IPS-20b (cell line): ENCODE results near the gene PTPN2.

Source experiments
- H3K27ac ChIP-seq: one replicate; pipeline ENCODE4 v1.5.1; 2013; ENCODE audit warnings: low read length
- H3K27me3 ChIP-seq: 2 replicates; pipeline ENCODE4 v1.6.1; 2013; ENCODE audit warnings: mild to moderate bottlenecking, low read length, inconsistent platforms; ENCODE audit not compliant: insufficient read depth
- H3K36me3 ChIP-seq: 2 replicates; pipeline ENCODE4 v1.6.1; 2013; ENCODE audit warnings: low read depth, mild to moderate bottlenecking, inconsistent platforms, low read length, moderate library complexity; ENCODE audit not compliant: insufficient read depth
- H3K4me1 ChIP-seq: 2 replicates; pipeline ENCODE4 v1.6.1; 2013; ENCODE audit warnings: mild to moderate bottlenecking, control low read depth, inconsistent platforms, low read length, moderate library complexity; ENCODE audit not compliant: insufficient read depth
- H3K4me3 ChIP-seq: 2 replicates; pipeline ENCODE4 v1.5.1; 2013; ENCODE audit warnings: mild to moderate bottlenecking, low read length, inconsistent platforms
- H3K9ac ChIP-seq: 2 replicates; pipeline ENCODE4 v1.6.1; 2013; ENCODE audit warnings: low read depth, mild to moderate bottlenecking, inconsistent platforms, low read length, moderate library complexity
- H3K9me3 ChIP-seq: 2 replicates; pipeline ENCODE4 v1.6.1; 2013; ENCODE audit warnings: mild to moderate bottlenecking, low read depth, low read length, inconsistent platforms; ENCODE audit not compliant: insufficient read depth

Gene PTPN2

DNA sequence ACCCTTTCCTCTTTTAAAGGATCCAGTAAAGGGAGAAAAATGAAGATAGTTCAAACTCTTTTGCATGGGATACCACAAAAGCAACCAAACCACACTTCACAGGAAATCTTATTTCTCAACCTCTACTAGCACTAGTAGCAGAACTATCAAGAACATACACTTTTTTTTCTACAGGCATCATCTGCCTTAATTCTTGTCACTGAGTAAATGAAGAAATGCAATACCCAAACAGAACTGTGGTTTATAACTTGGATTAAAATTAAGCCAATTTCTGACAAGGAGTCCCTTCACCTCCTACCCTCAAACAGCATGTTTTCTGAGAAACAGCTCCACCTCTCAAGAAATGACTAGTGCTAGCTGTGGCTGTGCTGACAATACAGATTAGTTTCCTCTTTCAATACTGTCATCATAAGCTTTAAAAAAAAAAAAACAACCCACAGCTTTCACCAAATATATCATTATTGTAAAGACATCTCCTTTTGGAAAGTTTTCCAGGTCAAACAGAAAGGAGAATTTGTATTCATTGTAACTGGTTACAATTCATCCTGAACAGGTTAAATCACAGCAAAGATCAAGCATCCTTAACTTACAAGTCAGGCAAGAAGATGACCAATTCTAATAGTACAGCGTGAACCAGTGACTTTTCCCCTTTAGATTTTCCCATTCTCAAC, 44.4 kb downstream of the PTPN2 start:
- H3K9me3 ChIP-seq: no peaks in the 10 kb centered on the region
- peaks cover 11% of the 10 kb centered on the region for H3K36me3 ChIP-seq
- peaks cover 26% of the 10 kb centered on the region for H3K4me1 ChIP-seq
- no peak overlapping the region for H3K4me3 ChIP-seq
- no peak overlapping the region for H3K9ac ChIP-seq
- no peak overlapping the region for H3K27ac ChIP-seq
- no peaks in the 10 kb centered on the region for H3K27me3 ChIP-seq

- no peak overlapping the region for H3K4me3 ChIP-seq
- peaks cover 11% of the 10 kb centered on the region for H3K36me3 ChIP-seq
- H3K9ac ChIP-seq: no peak overlapping the region
- no peaks in the 10 kb centered on the region for H3K27me3 ChIP-seq
- no peaks in the 10 kb centered on the region for H3K9me3 ChIP-seq
- no peak overlapping the region for H3K27ac ChIP-seq
- peaks cover 26% of the 10 kb centered on the region for H3K4me1 ChIP-seq
These were observed 44.9 kb downstream of the PTPN2 start for GRCh38 chr18:12839057-12839525.

DNA sequence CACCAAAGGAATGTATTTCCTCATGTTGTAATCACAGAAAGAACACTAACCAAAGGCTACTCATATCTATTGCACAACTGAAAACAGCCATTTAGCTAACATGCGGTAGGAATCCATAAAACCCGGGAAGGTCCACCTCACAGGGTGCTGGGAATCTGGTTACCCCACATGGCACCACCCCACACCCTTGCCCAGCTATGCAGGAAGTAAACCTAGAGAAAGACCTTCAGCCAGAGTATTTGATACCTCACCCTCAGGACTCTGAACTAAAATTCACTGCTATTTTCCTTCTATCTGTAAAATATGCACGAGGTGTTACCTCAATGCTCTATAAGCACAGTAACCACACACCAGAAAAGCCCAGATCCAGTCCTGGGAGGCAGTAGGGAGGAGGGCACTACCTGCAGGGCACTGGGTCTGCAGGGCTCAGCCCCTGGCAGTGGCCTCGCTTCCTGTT, 45.8 kb downstream of the PTPN2 start:
- Histone ChIP-seq H3K36me3 (peaks cover 11% of the 10 kb centered on the region), H3K27me3 (no peaks in the 10 kb centered on the region), H3K9ac (no peak overlapping the region), H3K9me3 (no peaks in the 10 kb centered on the region), H3K27ac (no peak overlapping the region), H3K4me3 (no peak overlapping the region), H3K4me1 (peaks cover 21% of the 10 kb centered on the region)

DNA sequence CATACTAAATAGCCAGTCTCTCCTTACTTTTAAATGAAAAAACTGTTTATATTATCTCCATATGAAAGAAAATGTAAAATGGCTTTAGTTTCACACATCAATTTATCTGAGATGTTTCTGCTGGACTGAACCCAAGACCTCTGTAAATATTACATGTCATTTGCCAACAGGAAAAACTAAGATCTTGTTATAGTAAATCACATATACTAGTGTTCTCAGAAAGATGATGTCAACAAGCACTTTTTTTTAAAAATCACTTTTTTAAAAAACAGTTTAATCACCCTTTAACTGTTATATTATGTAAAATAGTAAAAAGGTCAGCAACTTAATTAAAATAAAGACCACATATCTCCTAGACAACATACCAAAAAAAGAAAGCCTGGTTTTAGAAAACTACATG, 46.3 kb downstream of the PTPN2 start:
- no peak overlapping the region for H3K9ac ChIP-seq
- no peak overlapping the region for H3K27ac ChIP-seq
- H3K4me3 ChIP-seq: no peak overlapping the region
- peaks cover 11% of the 10 kb centered on the region for H3K36me3 ChIP-seq
- no peaks in the 10 kb centered on the region for H3K27me3 ChIP-seq
- no peaks in the 10 kb centered on the region for H3K9me3 ChIP-seq
- H3K4me1 ChIP-seq: peaks cover 19% of the 10 kb centered on the region

DNA sequence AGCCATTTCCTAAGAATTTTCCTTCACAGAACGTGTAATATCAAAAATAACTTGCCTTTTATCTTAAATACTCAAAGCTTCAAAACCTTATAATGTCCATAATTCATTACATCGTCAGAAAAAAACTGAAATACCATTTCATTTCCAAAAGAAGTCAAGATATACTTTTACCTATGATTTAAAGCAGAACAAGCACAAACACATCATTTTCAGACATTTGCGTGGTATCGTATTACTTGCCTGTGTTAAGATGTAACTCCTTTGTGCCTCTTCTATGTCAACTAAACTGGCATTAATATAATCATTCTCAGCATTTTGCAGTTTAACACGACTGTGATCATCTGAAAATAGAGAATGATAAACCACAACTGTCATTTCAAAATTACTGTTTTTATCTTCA, 47.5 kb downstream of the PTPN2 start:
- H3K36me3 ChIP-seq: peaks cover 11% of the 10 kb centered on the region
- no peak overlapping the region for H3K4me3 ChIP-seq
- H3K4me1 ChIP-seq: peaks cover 17% of the 10 kb centered on the region
- H3K9me3 ChIP-seq: no peaks in the 10 kb centered on the region
- H3K27me3 ChIP-seq: no peaks in the 10 kb centered on the region
- H3K27ac ChIP-seq: no peak overlapping the region
- H3K9ac ChIP-seq: no peak overlapping the region

DNA sequence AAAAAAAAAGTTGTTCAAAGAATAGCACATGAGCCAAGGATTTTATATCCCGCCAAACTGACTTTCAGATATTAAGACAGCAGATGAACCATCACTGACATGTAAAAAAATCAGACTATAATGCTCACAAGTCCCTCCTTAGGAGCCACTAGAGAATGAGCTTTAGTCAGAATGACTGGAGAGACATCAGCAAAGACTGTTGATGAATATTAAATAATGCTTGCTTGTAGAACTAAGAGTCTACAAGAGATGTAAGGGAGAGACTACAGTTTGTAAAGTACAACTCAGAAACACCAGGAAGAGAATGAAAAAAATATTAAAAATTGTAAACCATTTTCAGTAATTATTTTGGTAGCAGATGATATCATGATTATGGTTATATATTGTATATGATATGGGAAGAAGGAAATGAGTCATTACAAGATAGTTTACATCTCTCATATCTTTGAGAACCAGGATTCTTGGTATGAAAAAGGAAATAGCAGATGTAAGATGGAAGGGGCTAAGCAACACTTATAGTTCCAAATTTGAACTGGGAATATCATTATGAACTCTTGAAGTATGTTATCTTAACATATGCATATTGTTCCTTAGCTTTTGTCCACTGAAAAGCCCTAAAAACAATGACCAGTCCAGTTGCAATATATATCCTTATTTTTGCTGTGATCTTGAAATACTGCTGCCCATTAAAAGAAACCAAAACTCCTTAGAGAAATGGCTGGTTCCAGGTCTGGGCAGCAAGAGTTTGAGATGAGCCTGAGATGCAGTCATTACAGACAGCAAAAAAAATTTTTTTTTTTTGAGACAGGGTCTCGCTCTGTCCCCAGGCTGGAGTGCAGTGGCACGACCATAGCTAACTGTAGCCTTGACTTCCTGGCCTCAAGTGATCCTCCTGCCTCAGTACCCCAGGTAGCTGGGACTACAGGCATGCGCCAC, 55.7 kb downstream of the PTPN2 start:
- Histone ChIP-seq H3K27ac (no peak overlapping the region), H3K4me1 (no peaks in the 10 kb centered on the region), H3K9ac (no peak overlapping the region), H3K27me3 (no peaks in the 10 kb centered on the region), H3K36me3 (peaks cover 53% of the 10 kb centered on the region), H3K4me3 (no peak overlapping the region), H3K9me3 (no peaks in the 10 kb centered on the region; the same call in 1 of the 2 replicates)

- Histone ChIP-seq H3K36me3 (peaks cover 53% of the 10 kb centered on the region), H3K9me3 (no peaks in the 10 kb centered on the region; the same call in 1 of the 2 replicates), H3K27ac (no peak overlapping the region), H3K4me1 (no peaks in the 10 kb centered on the region), H3K27me3 (no peaks in the 10 kb centered on the region), H3K4me3 (no peak overlapping the region), H3K9ac (no peak overlapping the region)
These were observed 56.4 kb downstream of the PTPN2 start for GRCh38 chr18:12827588-12827987.

DNA sequence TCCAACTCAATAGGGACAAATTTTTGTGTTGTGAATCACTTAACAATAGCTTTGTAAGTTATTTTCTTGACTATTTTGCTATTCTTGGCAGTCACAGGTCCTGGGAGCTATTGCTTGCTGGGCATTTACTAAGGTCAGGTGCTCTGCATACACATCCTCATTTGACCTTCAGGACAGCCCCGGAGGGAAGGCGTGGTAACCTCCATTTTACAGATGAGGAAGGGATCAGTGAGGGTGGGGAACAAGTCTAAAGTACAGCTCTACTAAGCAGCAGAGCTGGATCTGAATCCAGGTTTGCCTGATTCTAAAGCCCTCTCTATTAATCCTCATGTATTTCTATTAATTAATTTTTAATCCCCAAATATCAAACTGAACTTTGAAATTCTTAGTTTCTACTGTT, 58.8 kb downstream of the PTPN2 start:
- no peak overlapping the region for H3K27ac ChIP-seq
- peaks cover 42% of the 10 kb centered on the region for H3K36me3 ChIP-seq

GRCh38 chr18:12823892-12824291, 60.1 kb downstream of the PTPN2 start:
- no peaks in the 10 kb centered on the region for H3K27me3 ChIP-seq
- peaks cover 37% of the 10 kb centered on the region for H3K36me3 ChIP-seq
- no peak overlapping the region for H3K4me3 ChIP-seq
- no peaks in the 10 kb centered on the region; the same call in 1 of the 2 replicates for H3K9me3 ChIP-seq
- H3K9ac ChIP-seq: no peak overlapping the region
- H3K4me1 ChIP-seq: peaks cover 18% of the 10 kb centered on the region
- H3K27ac ChIP-seq: no peak overlapping the region

More for the DNA sequence above, 58.8 kb downstream of the PTPN2 start:
- Histone ChIP-seq H3K4me3 (no peak overlapping the region), H3K27me3 (no peaks in the 10 kb centered on the region), H3K4me1 (peaks cover 11% of the 10 kb centered on the region), H3K9me3 (no peaks in the 10 kb centered on the region; the same call in 1 of the 2 replicates), H3K9ac (no peak overlapping the region)

GRCh38 chr18:12821408-12821807, 62.6 kb downstream of the PTPN2 start:
- no peaks in the 10 kb centered on the region for H3K27me3 ChIP-seq
- no peaks in the 10 kb centered on the region for H3K9me3 ChIP-seq
- peak overlapping the region; percentile 49; the same call in 1 of the 2 replicates for H3K9ac ChIP-seq
- peaks cover 45% of the 10 kb centered on the region for H3K36me3 ChIP-seq
- peaks cover 18% of the 10 kb centered on the region for H3K4me1 ChIP-seq
- H3K27ac ChIP-seq: no peak overlapping the region
- peak overlapping the region; percentile 33; the same call in 1 of the 2 replicates for H3K4me3 ChIP-seq

- Histone ChIP-seq H3K36me3 (peaks cover 51% of the 10 kb centered on the region), H3K27ac (no peak overlapping the region), H3K4me1 (peaks cover 18% of the 10 kb centered on the region)
These were observed 63.5 kb downstream of the PTPN2 start for GRCh38 chr18:12820506-12820905.

More at GRCh38 chr18:12820506-12820905, 63.5 kb downstream of the PTPN2 start:
- H3K9me3 ChIP-seq: no peaks in the 10 kb centered on the region
- no peak overlapping the region for H3K4me3 ChIP-seq
- H3K9ac ChIP-seq: peak overlapping the region; percentile 21; the same call in 1 of the 2 replicates
- H3K27me3 ChIP-seq: no peaks in the 10 kb centered on the region
